Measurements from ENCODE around the gene MARCHF6. TPM values are rescaled to one million over a fixed set of nuclear protein-coding genes. Genes with fewer than 3 reads are reported as not detected.
A peak's percentile ranks its signal among the peaks of the same experiment; 100 is the strongest.

The MARCHF6 gene
- total RNA-seq, 4 donors from 2014 or later, result 99.0 to 153 (median 120) TPM

- DNase-seq (ENCODE audit: low spot score) (no peak), ATAC-seq (ENCODE audit: low FRiP score) (peak; percentile 33)
- TF ChIP-seq CTCF (IDR thresholded peaks at IDR 0.05), result no peak
Measured at GRCh38 chr5:10333154-10334006, 20.1 kb upstream of the MARCHF6 start.

- no peak for ATAC-seq (ENCODE audit: low FRiP score)
- no peak for TF ChIP-seq CTCF (IDR thresholded peaks at IDR 0.05)
- no peak for DNase-seq (ENCODE audit: low spot score)
Measured at GRCh38 chr5:10334831-10335230, 18.7 kb upstream of the MARCHF6 start.

- DNase-seq (ENCODE audit: low spot score) (no peak), ATAC-seq (ENCODE audit: low FRiP score) (no peak)
- TF ChIP-seq CTCF (IDR thresholded peaks at IDR 0.05), result no peak
Measured at GRCh38 chr5:10335711-10336470, 17.6 kb upstream of the MARCHF6 start.

- no peak for ATAC-seq (ENCODE audit: low FRiP score)
- no peak for TF ChIP-seq CTCF (IDR thresholded peaks at IDR 0.05)
- DNase-seq (ENCODE audit: low spot score), result no peak
Measured at GRCh38 chr5:10337107-10337506, 16.4 kb upstream of the MARCHF6 start.

GRCh38 chr5:10337986-10338385, 15.5 kb upstream of the MARCHF6 start:
- no peak for TF ChIP-seq CTCF (IDR thresholded peaks at IDR 0.05)
- ATAC-seq (ENCODE audit: low FRiP score), result no peak
- DNase-seq (ENCODE audit: low spot score), result no peak

- DNase-seq (ENCODE audit: low spot score) (no peak), ATAC-seq (ENCODE audit: low FRiP score) (no peak)
Measured at GRCh38 chr5:10338686-10339057, 14.8 kb upstream of the MARCHF6 start.

More at GRCh38 chr5:10338686-10339057, 14.8 kb upstream of the MARCHF6 start:
- no peak for TF ChIP-seq CTCF (IDR thresholded peaks at IDR 0.05)
